Neural progenitor cell (in vitro differentiated cells): ENCODE data around the gene LRP1B. TPM values are rescaled to one million over a fixed set of nuclear protein-coding genes. Genes with fewer than 3 reads are reported as not detected.

Experiments
- DNase-seq: peaks from one replicate; pipeline ENCODE4 v3.0.0-alpha.2; 2016; ENCODE audit warnings: low spot score
- H2AFZ ChIP-seq: fragments of 200-600 bp; sonication (generic); replicated peaks from 2 replicates; pipeline ENCODE4 v1.6.1; 2016; ENCODE audit warnings: antibody characterized with exemption
- H3F3A ChIP-seq: fragments of 200-600 bp; sonication (generic); 2 replicates; pipeline ENCODE4 v1.6.1; 2016; ENCODE audit warnings: antibody characterized with exemption, low read depth
- H3K27ac ChIP-seq: fragments of 200-600 bp; sonication (generic); 2 replicates; pipeline ENCODE4 v1.5.1; 2016; ENCODE audit warnings: mild to moderate bottlenecking
- H3K27me3 ChIP-seq: fragments of 200-600 bp; sonication (generic); 2 replicates; pipeline ENCODE4 v1.6.1; 2016; ENCODE audit warnings: mild to moderate bottlenecking, moderate library complexity
- H3K36me3 ChIP-seq: fragments of 200-600 bp; sonication (generic); 2 replicates; pipeline ENCODE4 v1.5.1; 2016
- H3K4me1 ChIP-seq: fragments of 200-600 bp; sonication (generic); 2 replicates; pipeline ENCODE4 v1.6.1; 2016; ENCODE audit warnings: mixed run types
- H3K4me2 ChIP-seq: fragments of 200-600 bp; sonication (generic); 2 replicates; pipeline ENCODE4 v1.6.1; 2016
- H3K4me3 ChIP-seq: fragments of 200-600 bp; sonication (generic); 2 replicates; pipeline ENCODE4 v1.5.1; 2016
- H3K79me2 ChIP-seq: fragments of 200-600 bp; sonication (generic); 2 replicates; pipeline ENCODE4 v1.6.1; 2016; ENCODE audit warnings: low read depth
- H3K9ac ChIP-seq: fragments of 200-600 bp; sonication (generic); 2 replicates; pipeline ENCODE4 v1.6.1; 2016
- H3K9me3 ChIP-seq: fragments of 200-600 bp; sonication (generic); 2 replicates; pipeline ENCODE4 v1.5.1; 2016; ENCODE audit warnings: low read depth
- H4K20me1 ChIP-seq: fragments of 200-600 bp; sonication (generic); 2 replicates; pipeline ENCODE4 v1.6.1; 2016; ENCODE audit warnings: low read depth
- H3K27ac Mint-ChIP-seq: 3 replicates; pipeline ENCODE4 v1.8.0; 2021; ENCODE audit warnings: mixed read lengths
- H3K27me3 Mint-ChIP-seq: 2 replicates; pipeline ENCODE4 v1.8.0; 2022; ENCODE audit warnings: low read depth, mild to moderate bottlenecking, inconsistent platforms, moderate library complexity, mixed read lengths; ENCODE audit not compliant: insufficient read depth
- H3K36me3 Mint-ChIP-seq: 3 replicates; pipeline ENCODE4 v1.8.0; 2021; ENCODE audit warnings: mixed read lengths
- H3K4me1 Mint-ChIP-seq: 3 replicates; pipeline ENCODE4 v1.8.0; 2021; ENCODE audit warnings: mixed read lengths
- H3K4me3 Mint-ChIP-seq: 3 replicates; pipeline ENCODE4 v1.8.0; 2021; ENCODE audit warnings: mild to moderate bottlenecking, moderate library complexity, mixed read lengths
- H3K9me3 Mint-ChIP-seq: 3 replicates; pipeline ENCODE4 v1.8.0; 2020; ENCODE audit warnings: mixed read lengths
- EZH2 ChIP-seq: fragments of 200-600 bp; sonication (generic); IDR thresholded peaks from 2 replicates; pipeline ENCODE4 v1.6.1; 2017; ENCODE audit warnings: antibody characterized with exemption, mild to moderate bottlenecking, moderate library complexity
- EZH2phosphoT487 ChIP-seq: fragments of 200-600 bp; sonication (generic); IDR thresholded peaks from 2 replicates; pipeline ENCODE4 v1.6.1; 2017; ENCODE audit warnings: antibody characterized with exemption
- total RNA-seq: library from RNA; depleted of rRNA; stranded (reverse); fragments of >200 nt; gene quantifications from 2 replicates; pipeline ENCODE4 v1.2.3, GENCODE V29; 2015; ENCODE audit warnings: low replicate concordance
- TF ChIP-seq, protein P1 (sequence below): fragments of 200-600 bp; sonication (generic); IDR thresholded peaks from 2 replicates; pipeline ENCODE4 v1.5.1; 2017; ENCODE audit warnings: antibody characterized with exemption, mild to moderate bottlenecking

LRP1B gene
- total RNA-seq, 1 donor from 2014 or later, result not detected

GRCh38 chr2:141933226-141933625 lies 197.6 kb downstream of the LRP1B start:
- TF ChIP-seq EZH2phosphoT487, result no peak
- no peak for TF ChIP-seq EZH2
- TF ChIP-seq, protein P1, sequence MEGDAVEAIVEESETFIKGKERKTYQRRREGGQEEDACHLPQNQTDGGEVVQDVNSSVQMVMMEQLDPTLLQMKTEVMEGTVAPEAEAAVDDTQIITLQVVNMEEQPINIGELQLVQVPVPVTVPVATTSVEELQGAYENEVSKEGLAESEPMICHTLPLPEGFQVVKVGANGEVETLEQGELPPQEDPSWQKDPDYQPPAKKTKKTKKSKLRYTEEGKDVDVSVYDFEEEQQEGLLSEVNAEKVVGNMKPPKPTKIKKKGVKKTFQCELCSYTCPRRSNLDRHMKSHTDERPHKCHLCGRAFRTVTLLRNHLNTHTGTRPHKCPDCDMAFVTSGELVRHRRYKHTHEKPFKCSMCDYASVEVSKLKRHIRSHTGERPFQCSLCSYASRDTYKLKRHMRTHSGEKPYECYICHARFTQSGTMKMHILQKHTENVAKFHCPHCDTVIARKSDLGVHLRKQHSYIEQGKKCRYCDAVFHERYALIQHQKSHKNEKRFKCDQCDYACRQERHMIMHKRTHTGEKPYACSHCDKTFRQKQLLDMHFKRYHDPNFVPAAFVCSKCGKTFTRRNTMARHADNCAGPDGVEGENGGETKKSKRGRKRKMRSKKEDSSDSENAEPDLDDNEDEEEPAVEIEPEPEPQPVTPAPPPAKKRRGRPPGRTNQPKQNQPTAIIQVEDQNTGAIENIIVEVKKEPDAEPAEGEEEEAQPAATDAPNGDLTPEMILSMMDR, result no peak
- no peaks in the 10 kb centered on the region for H3K27me3 ChIP-seq
- no peaks in the 10 kb centered on the region for H3K4me1 ChIP-seq
- DNase-seq, result no peak
- Mint-ChIP-seq H3K27me3 (no peaks in the 10 kb centered on the region), H3K36me3 (no peaks in the 10 kb centered on the region), H3K4me3 (no peak overlapping the region), H3K27ac (no peak overlapping the region), H3K9me3 (peaks cover 9% of the 10 kb centered on the region), H3K4me1 (peaks cover 3% of the 10 kb centered on the region)
- no peaks in the 10 kb centered on the region for H3F3A ChIP-seq
- H3K9ac ChIP-seq, result no peak overlapping the region
- H3K4me3 ChIP-seq, result no peak overlapping the region
- H3K79me2 ChIP-seq, result no peaks in the 10 kb centered on the region
- H3K9me3 ChIP-seq, result no peaks in the 10 kb centered on the region
- H3K36me3 ChIP-seq, result no peaks in the 10 kb centered on the region
- H2AFZ ChIP-seq, result peak overlapping the region; percentile 19
- H4K20me1 ChIP-seq, result no peaks in the 10 kb centered on the region
- no peak overlapping the region for H3K4me2 ChIP-seq
- no peak overlapping the region for H3K27ac ChIP-seq

DNA sequence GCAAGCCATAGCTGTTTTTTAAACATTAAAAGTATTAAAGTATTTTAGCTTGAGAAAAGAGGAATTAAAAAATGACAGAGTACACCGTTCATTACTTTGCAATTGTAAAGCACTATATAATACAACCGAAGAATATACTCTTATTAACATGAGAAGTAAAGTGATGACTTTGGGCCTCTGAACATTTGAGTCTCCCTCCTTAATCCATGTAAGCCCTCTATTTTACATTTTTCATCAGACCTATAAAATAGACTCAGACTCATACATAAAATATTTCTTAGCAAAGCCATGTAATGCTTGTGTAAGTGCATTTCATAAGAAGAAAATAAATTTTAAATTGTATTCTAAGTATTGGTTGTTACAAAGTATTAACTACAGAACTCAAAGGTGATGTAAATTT lies 198.6 kb downstream of the LRP1B start:
- H3K4me3 ChIP-seq, result no peak overlapping the region
- H4K20me1 ChIP-seq, result no peaks in the 10 kb centered on the region
- H3K4me1 Mint-ChIP-seq, result peaks cover 3% of the 10 kb centered on the region
- TF ChIP-seq EZH2, result no peak
- TF ChIP-seq, protein P1, result no peak
- H3K4me1 ChIP-seq, result no peaks in the 10 kb centered on the region
- H3F3A ChIP-seq, result no peaks in the 10 kb centered on the region
- no peaks in the 10 kb centered on the region for H3K9me3 ChIP-seq
- no peak overlapping the region for H3K27ac Mint-ChIP-seq
- no peak overlapping the region for H3K4me3 Mint-ChIP-seq
- H3K4me2 ChIP-seq, result no peak overlapping the region
- H3K9me3 Mint-ChIP-seq, result no peaks in the 10 kb centered on the region
- no peaks in the 10 kb centered on the region for H3K79me2 ChIP-seq
- no peaks in the 10 kb centered on the region for H3K36me3 Mint-ChIP-seq
- no peak for DNase-seq
- no peaks in the 10 kb centered on the region for H3K27me3 Mint-ChIP-seq
- H3K27ac ChIP-seq, result no peak overlapping the region
- H3K27me3 ChIP-seq, result no peaks in the 10 kb centered on the region
- no peak overlapping the region for H2AFZ ChIP-seq
- no peaks in the 10 kb centered on the region for H3K36me3 ChIP-seq
- H3K9ac ChIP-seq, result no peak overlapping the region

- Mint-ChIP-seq H3K4me3 (no peak overlapping the region), H3K4me1 (peaks cover 3% of the 10 kb centered on the region), H3K36me3 (no peaks in the 10 kb centered on the region), H3K27me3 (no peaks in the 10 kb centered on the region), H3K9me3 (no peaks in the 10 kb centered on the region), H3K27ac (no peak overlapping the region)
- Histone ChIP-seq H3K9me3 (no peaks in the 10 kb centered on the region), H3K36me3 (no peaks in the 10 kb centered on the region), H3K9ac (no peak overlapping the region), H3F3A (no peaks in the 10 kb centered on the region), H3K27me3 (no peaks in the 10 kb centered on the region), H2AFZ (no peak overlapping the region), H3K79me2 (no peaks in the 10 kb centered on the region), H3K27ac (no peak overlapping the region), H3K4me1 (no peaks in the 10 kb centered on the region), H3K4me3 (no peak overlapping the region), H4K20me1 (no peaks in the 10 kb centered on the region), H3K4me2 (no peak overlapping the region)
- TF ChIP-seq EZH2 (no peak), EZH2phosphoT487 (no peak)
- TF ChIP-seq, protein P1, result no peak
- no peak for DNase-seq
Observed at GRCh38 chr2:141931797-141932196, 199.0 kb downstream of the LRP1B start.

GRCh38 chr2:141930803-141931202 lies 200.0 kb downstream of the LRP1B start:
- no peaks in the 10 kb centered on the region for H3K79me2 ChIP-seq
- no peaks in the 10 kb centered on the region for H3K36me3 Mint-ChIP-seq
- no peaks in the 10 kb centered on the region for H3K36me3 ChIP-seq
- no peak overlapping the region for H3K4me3 Mint-ChIP-seq
- no peaks in the 10 kb centered on the region for H3K4me1 ChIP-seq
- H3K9me3 ChIP-seq, result no peaks in the 10 kb centered on the region
- no peaks in the 10 kb centered on the region for H3K9me3 Mint-ChIP-seq
- no peak overlapping the region for H3K4me3 ChIP-seq
- H2AFZ ChIP-seq, result no peak overlapping the region
- TF ChIP-seq EZH2phosphoT487 (no peak), EZH2 (no peak)
- TF ChIP-seq, protein P1, result no peak
- no peak for DNase-seq
- peaks cover 3% of the 10 kb centered on the region for H3K4me1 Mint-ChIP-seq
- H3K4me2 ChIP-seq, result no peak overlapping the region
- H3F3A ChIP-seq, result no peaks in the 10 kb centered on the region
- no peak overlapping the region for H3K27ac ChIP-seq
- H3K27me3 Mint-ChIP-seq, result no peaks in the 10 kb centered on the region
- no peak overlapping the region for H3K27ac Mint-ChIP-seq
- no peaks in the 10 kb centered on the region for H3K27me3 ChIP-seq
- H3K9ac ChIP-seq, result no peak overlapping the region
- H4K20me1 ChIP-seq, result no peaks in the 10 kb centered on the region
